GM12878 (cell line): ENCODE results near the gene PHF11. TPM values are rescaled to one million over a fixed set of nuclear protein-coding genes. Genes with fewer than 3 reads are reported as not detected.

Experiments used
- ATAC-seq: fragments of 200-7000 bp; cut with Tn5 transposase; 3 replicates; pipeline ENCODE4 v1.9.1; 2020; ENCODE audit warnings: mild to moderate bottlenecking, moderate library complexity
- BruUV-seq: library from RNA; stranded (reverse); fragments of 400-500 nt; replicated peaks from 2 replicates; lab custom pipeline; 2021; lab: Mats Ljungman, UMichigan
- CTCF ChIA-PET: fragments of 300-600 bp; sonication (Branson Sonifier 250); formaldehyde crosslinking; extraction: SDS; loops from one replicate; lab custom pipeline; 2021; ENCODE audit warnings: inconsistent platforms; lab: Yijun Ruan, JAX
- POLR2A ChIA-PET: fragments of 350-600 bp; formaldehyde crosslinking; extraction: SDS; loops from one replicate; lab custom pipeline; 2021; ENCODE audit warnings: inconsistent platforms; lab: Charles Lee
- RAD21 ChIA-PET: fragments of 300-600 bp; sonication (Branson Sonifier 250); formaldehyde crosslinking; loops from one replicate; lab custom pipeline; 2023; ENCODE audit warnings: antibody characterized with exemption; ENCODE audit not compliant: unreplicated experiment; lab: Charles Lee
- SMC1A ChIA-PET: fragments of 300-600 bp; sonication (Branson Sonifier 250); formaldehyde crosslinking; loops from one replicate; lab custom pipeline; 2023; ENCODE audit not compliant: unreplicated experiment, uncharacterized antibody; lab: Charles Lee
- DNase-seq: peaks from one replicate; pipeline ENCODE4 v3.0.0-alpha.2; 2011; ENCODE audit warnings: low read depth, low spot score
- FAIRE-seq: peaks from 3 replicates; lab custom pipeline; 2011; peaks lifted over from hg19 to GRCh38; lab: Jason Lieb, UNC
- H2AFZ ChIP-seq: 2 replicates; pipeline ENCODE4 v1.6.0; 2011; ENCODE audit warnings: low read depth, low read length, control low read depth; ENCODE audit not compliant: control insufficient read depth
- H3K27ac ChIP-seq: 2 replicates; pipeline ENCODE4 v1.5.1; 2011; ENCODE audit warnings: control low read depth; ENCODE audit not compliant: control insufficient read depth, insufficient read depth
- H3K27me3 ChIP-seq, 2 experiments: replicated peaks in 1 of 2; 2 replicates each; pipeline versions ENCODE4 v1.6.0 to v1.6.1; 2011; ENCODE audit warnings: low read length in 1 of 2; ENCODE audit not compliant: control insufficient read depth in 2 of 2, insufficient read depth in 2 of 2
- H3K36me3 ChIP-seq, 2 experiments: 2 replicates each; pipeline ENCODE4 v1.5.1; 2011; ENCODE audit warnings: low read length in 1 of 2; ENCODE audit not compliant: control insufficient read depth in 2 of 2, insufficient read depth in 2 of 2
- H3K4me1 ChIP-seq: 2 replicates; pipeline ENCODE4 v1.6.1; 2011; ENCODE audit warnings: mild to moderate bottlenecking, low read length, moderate library complexity, mixed read lengths; ENCODE audit not compliant: control insufficient read depth, insufficient read depth
- H3K4me2 ChIP-seq: 2 replicates; pipeline ENCODE4 v1.6.0; 2011; ENCODE audit warnings: control low read depth; ENCODE audit not compliant: control insufficient read depth, insufficient read depth
- H3K4me3 ChIP-seq: fragments of 200-600 bp; sonication (generic); 2 replicates; pipeline ENCODE4 v1.5.1; 2016
- H3K79me2 ChIP-seq: 2 replicates; pipeline ENCODE4 v1.6.0; 2011; ENCODE audit warnings: low read length; ENCODE audit not compliant: control insufficient read depth, insufficient read depth
- H3K9ac ChIP-seq: 2 replicates; pipeline ENCODE4 v1.8.0; 2011; ENCODE audit warnings: low read length, control low read depth, mixed read lengths; ENCODE audit not compliant: control insufficient read depth, insufficient read depth
- H3K9me3 ChIP-seq: replicated peaks from 3 replicates; pipeline ENCODE4 v1.5.1; 2011; ENCODE audit warnings: mild to moderate bottlenecking, low read length; ENCODE audit not compliant: control insufficient read depth, insufficient read depth
- H4K20me1 ChIP-seq: 2 replicates; pipeline ENCODE4 v1.6.0; 2011; ENCODE audit not compliant: control insufficient read depth, insufficient read depth
- ATF7 ChIP-seq: fragments of 450-650 bp; IDR thresholded peaks from 2 replicates; pipeline ENCODE4 v1.6.1; 2016; ENCODE audit warnings: low read depth, mild to moderate bottlenecking
- HSF1 ChIP-seq: fragments of 150-350 bp; IDR thresholded peaks from 2 replicates; pipeline ENCODE4 v1.6.1; 2014; ENCODE audit warnings: mild to moderate bottlenecking, low read depth, low read length
- PBX3 ChIP-seq: IDR thresholded peaks from 2 replicates; pipeline ENCODE4 v1.6.1; 2011; ENCODE audit warnings: mild to moderate bottlenecking, low read depth, low read length, moderate library complexity; ENCODE audit not compliant: insufficient replicate concordance
- PRDM15 ChIP-seq: fragments of 450-650 bp; formaldehyde crosslinking; IDR thresholded peaks from 2 replicates; pipeline ENCODE4 v1.4.0; 2020; ENCODE audit warnings: mild to moderate bottlenecking, moderate library complexity
- RB1 ChIP-seq: fragments of 450-650 bp; formaldehyde crosslinking; IDR thresholded peaks from 2 replicates; pipeline ENCODE4 v1.6.1; 2017; ENCODE audit warnings: mild to moderate bottlenecking, borderline replicate concordance
- SRF ChIP-seq, 2 experiments: IDR thresholded peaks; 2 replicates each; pipeline ENCODE4 v1.6.1; 2011; ENCODE audit warnings: low read depth in 2 of 2, low read length in 2 of 2, mild to moderate bottlenecking in 1 of 2, moderate library complexity in 1 of 2
- TCF12 ChIP-seq: IDR thresholded peaks from 2 replicates; pipeline ENCODE4 v1.6.1; 2011; ENCODE audit warnings: low read depth, mild to moderate bottlenecking, low read length
- TCF7 ChIP-seq: IDR thresholded peaks from 2 replicates; pipeline ENCODE4 v1.6.1; 2014; ENCODE audit warnings: antibody characterized with exemption, borderline replicate concordance
- ZNF207 ChIP-seq: fragments of 450-650 bp; IDR thresholded peaks from 2 replicates; pipeline ENCODE4 v1.6.1; 2014; ENCODE audit warnings: antibody characterized with exemption, mild to moderate bottlenecking, borderline replicate concordance
- ZNF384 ChIP-seq: IDR thresholded peaks from 2 replicates; pipeline ENCODE4 v1.6.1; 2012; ENCODE audit warnings: low read depth, mild to moderate bottlenecking, low read length, improper control_type of control experiment, borderline replicate concordance
- in situ Hi-C: fragments of 300-500 bp; cut with MboI; formaldehyde crosslinking; loops from 9 replicates; pipeline ENCODE4 v1.14.3; 2018; ENCODE audit warnings: mixed read lengths
- intact Hi-C: fragments of 100-400 bp; cut with micrococcal nuclease; formaldehyde crosslinking; loops from one replicate; pipeline ENCODE4 v1.14.2; 2022; ENCODE audit not compliant: unreplicated experiment
- polyA plus RNA-seq, 11 experiments: library from polyadenylated mRNA; depleted of rRNA in 4 of 11; unstranded in 6 of 11; stranded (reverse) in 5 of 11; fragments of >200 nt; fragmentation: Nextera tagmentation in 4 of 11; fragmentation: Illumina TruSeq in 1 of 11; extraction: Ambion mirVana in 4 of 11; extraction: Trizol in 1 of 11; gene quantifications; 1 replicate in 1 of 11; 2 replicates in 10 of 11; pipeline versions ENCODE4 v1.2.1 to v1.2.3, GENCODE V29; 2011 to 2016; ENCODE audit warnings: inconsistent platforms in 2 of 11, missing spikeins in 2 of 11, low read depth in 1 of 11
- total RNA-seq, 4 experiments: library from RNA; depleted of rRNA in 3 of 4; stranded (reverse); fragments of >200 nt in 3 of 4; fragmentation: Illumina TruSeq in 1 of 4; extraction: Trizol in 1 of 4; gene quantifications; 2 replicates each; pipeline versions ENCODE4 v1.2.1 to v1.2.3, GENCODE V29; 2013 to 2021

The PHF11 gene
- total and polyA plus RNA-seq, 10 of the 15 experiments (the other 5 are each of a cell fraction or from before 2014, with no cell fraction given), result 16.9 to 77.3 (median 32.7) TPM

- ChIA-PET SMC1A (interaction anchor here (0.7 to 1.4 kb wide), 5 partner anchors 9 to 556 kb away, joined by 3 to 9 read pairs (median 4); partner anchors contain the start of gene SETDB2), POLR2A (interaction anchor here (0.5 to 3.5 kb wide), 4 partner anchors 11 to 434 kb away, joined by 3 to 25 read pairs (median 4); partner anchors contain the start of genes CAB39L and SETDB2), RAD21 (interaction anchor here (1.0 to 1.6 kb wide), 4 partner anchors 9 to 174 kb away, joined by 3 to 6 read pairs (median 4); partner anchors contain the start of genes ARL11, CAB39L and SETDB2), CTCF (interaction anchor here (1.6 kb wide), 1 partner anchor 11 kb away, joined by 5 read pairs; the partner anchor contains the start of genes CAB39L and SETDB2)
- no peaks in the 10 kb centered on the region for H4K20me1 ChIP-seq
- H2AFZ ChIP-seq, result no peak overlapping the region
- in situ Hi-C loops (loop anchor here (10.0 kb wide), 1 partner anchor 470 kb away; no protein-coding TSS in a partner anchor), intact Hi-C loops (no loop called here)
- peak overlapping the region; percentile 5; the same call in 1 of the 2 replicates for H3K27ac ChIP-seq
- H3K4me1 ChIP-seq, result peaks cover 14% of the 10 kb centered on the region; the same call in 1 of the 2 replicates
- no peak overlapping the region for H3K9ac ChIP-seq
- TF ChIP-seq ZNF207 (no peak), TCF12 (no peak), TCF7 (no peak), ZNF384 (no peak), PBX3 (no peak), RB1 (no peak), ATF7 (no peak), SRF (IDR thresholded peaks at IDR 0.05; ENCODE audit: low read depth in 2 of 2, low read length in 2 of 2) (no peak), HSF1 (no peak), PRDM15 (no peak)
- no peak overlapping the region for H3K4me3 ChIP-seq
- ATAC-seq (peak; percentile 37), FAIRE-seq (no peak), DNase-seq (no peak)
- BruUV-seq, result no TSS peak
- H3K27me3 ChIP-seq, result no peaks in the 10 kb centered on the region
- H3K9me3 ChIP-seq, result no peaks in the 10 kb centered on the region
- H3K36me3 ChIP-seq, result no peaks in the 10 kb centered on the region
- H3K4me2 ChIP-seq, result no peak overlapping the region
- peaks cover 3% of the 10 kb centered on the region for H3K79me2 ChIP-seq
Observed at GRCh38 chr13:49455007-49455398, 40.8 kb upstream of the PHF11 start.
